Stomach (tissue), 4 donors: ENCODE results near the gene OLIG1.

Experiments
- POLR2A ChIP-seq, 4 donors: fragments of 450-650 bp; IDR thresholded peaks; one replicate each; pipeline ENCODE4 v1.6.1; 2016; ENCODE audit warnings: antibody characterized with exemption in 4 of 4, control low read depth in 2 of 4, mild to moderate bottlenecking in 1 of 4, moderate library complexity in 1 of 4
- POLR2AphosphoS5 ChIP-seq, 3 donors: sonication (generic); formaldehyde crosslinking; IDR thresholded peaks; one replicate each; pipeline ENCODE4 v1.6.1; 2016; ENCODE audit warnings: antibody characterized with exemption in 3 of 3
- TF ChIP-seq, protein P1 (sequence below), 7 experiments: fragments of 450-650 bp in 4 of 7; fragments of 200-600 bp in 3 of 7; sonication (generic) in 3 of 7; IDR thresholded peaks; one replicate each; pipeline ENCODE4 v1.5.1; 2016 to 2019; ENCODE audit warnings: antibody characterized with exemption in 7 of 7, control low read depth in 2 of 7, mild to moderate bottlenecking in 1 of 7

DNA sequence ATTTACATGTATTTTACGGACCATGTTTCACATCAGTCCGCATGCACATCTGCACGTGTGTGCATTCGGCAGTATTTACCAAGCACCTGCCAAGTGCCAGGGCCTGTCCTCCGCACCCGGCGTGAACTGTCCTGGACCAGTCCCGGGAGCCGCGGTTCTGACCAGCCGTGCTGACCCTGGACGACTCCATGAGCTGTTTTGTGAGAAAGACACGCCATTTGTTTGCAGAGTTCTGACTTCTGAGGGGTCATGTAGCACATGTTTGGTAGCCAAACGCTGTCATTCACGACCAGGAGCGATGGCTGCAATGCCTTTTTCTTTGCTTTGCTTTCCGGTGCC lies 47.5 kb upstream of the OLIG1 start:
- TF ChIP-seq, protein P1, sequence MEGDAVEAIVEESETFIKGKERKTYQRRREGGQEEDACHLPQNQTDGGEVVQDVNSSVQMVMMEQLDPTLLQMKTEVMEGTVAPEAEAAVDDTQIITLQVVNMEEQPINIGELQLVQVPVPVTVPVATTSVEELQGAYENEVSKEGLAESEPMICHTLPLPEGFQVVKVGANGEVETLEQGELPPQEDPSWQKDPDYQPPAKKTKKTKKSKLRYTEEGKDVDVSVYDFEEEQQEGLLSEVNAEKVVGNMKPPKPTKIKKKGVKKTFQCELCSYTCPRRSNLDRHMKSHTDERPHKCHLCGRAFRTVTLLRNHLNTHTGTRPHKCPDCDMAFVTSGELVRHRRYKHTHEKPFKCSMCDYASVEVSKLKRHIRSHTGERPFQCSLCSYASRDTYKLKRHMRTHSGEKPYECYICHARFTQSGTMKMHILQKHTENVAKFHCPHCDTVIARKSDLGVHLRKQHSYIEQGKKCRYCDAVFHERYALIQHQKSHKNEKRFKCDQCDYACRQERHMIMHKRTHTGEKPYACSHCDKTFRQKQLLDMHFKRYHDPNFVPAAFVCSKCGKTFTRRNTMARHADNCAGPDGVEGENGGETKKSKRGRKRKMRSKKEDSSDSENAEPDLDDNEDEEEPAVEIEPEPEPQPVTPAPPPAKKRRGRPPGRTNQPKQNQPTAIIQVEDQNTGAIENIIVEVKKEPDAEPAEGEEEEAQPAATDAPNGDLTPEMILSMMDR (IDR thresholded peaks at IDR 0.05) = no peak
- TF ChIP-seq POLR2AphosphoS5 (IDR thresholded peaks at IDR 0.05) (no peak), POLR2A (IDR thresholded peaks at IDR 0.05) (no peak)
